ENCODE measurements around the gene GATAD2A. TPM values are rescaled to one million over a fixed set of nuclear protein-coding genes. Genes with fewer than 3 reads are reported as not detected.

The GATAD2A gene
- total and polyA plus RNA-seq, 4 donors: 14.2 to 44.1 (median 35.0) TPM

- Histone ChIP-seq H3K9me3 (ENCODE audit: control insufficient read depth, insufficient read depth, low read length) (no peaks in the 10 kb centered on the region), H3K4me1 (ENCODE audit: control insufficient read depth, insufficient read depth, low read length) (peaks cover 26% of the 10 kb centered on the region), H3K27ac (ENCODE audit: low read depth, low read length) (no peak overlapping the region), H3K4me3 (ENCODE audit: low read depth, low read length) (no peak overlapping the region), H3K27me3 (ENCODE audit: control insufficient read depth, insufficient read depth, low read length) (peaks cover 31% of the 10 kb centered on the region), H3K36me3 (ENCODE audit: control insufficient read depth, insufficient read depth, low read length) (peaks cover 10% of the 10 kb centered on the region)
- no peak for DNase-seq (ENCODE audit: low read depth in 4 of 6, low spot score in 6 of 6)
- 84% methylated on average over 18 of the region's 19 CpGs for WGBS (ENCODE audit: insufficient coverage)
These were observed 138.2 kb downstream of the GATAD2A start for GRCh38 chr19:19543640-19544039.

- Histone ChIP-seq H3K4me1 (ENCODE audit: control insufficient read depth, insufficient read depth, low read length) (peaks cover 22% of the 10 kb centered on the region), H3K4me3 (ENCODE audit: low read depth, low read length) (no peak overlapping the region), H3K27ac (ENCODE audit: low read depth, low read length) (no peak overlapping the region), H3K27me3 (ENCODE audit: control insufficient read depth, insufficient read depth, low read length) (peaks cover 26% of the 10 kb centered on the region), H3K9me3 (ENCODE audit: control insufficient read depth, insufficient read depth, low read length) (no peaks in the 10 kb centered on the region), H3K36me3 (ENCODE audit: control insufficient read depth, insufficient read depth, low read length) (peaks cover 10% of the 10 kb centered on the region)
- no peak for DNase-seq (ENCODE audit: low read depth in 4 of 6, low spot score in 6 of 6)
- WGBS (ENCODE audit: insufficient coverage): 92% methylated on average over 75 of the region's 75 CpGs
These were observed 138.9 kb downstream of the GATAD2A start for GRCh38 chr19:19544257-19544953.

GRCh38 chr19:19544954-19545591 lies 139.6 kb downstream of the GATAD2A start:
- Histone ChIP-seq H3K27me3 (ENCODE audit: control insufficient read depth, insufficient read depth, low read length) (peaks cover 19% of the 10 kb centered on the region), H3K4me3 (ENCODE audit: low read depth, low read length) (no peak overlapping the region)
- WGBS (ENCODE audit: insufficient coverage): 91% methylated on average over 53 of the region's 53 CpGs

GRCh38 chr19:19545707-19546106 lies 140.2 kb downstream of the GATAD2A start:
- Histone ChIP-seq H3K4me1 (ENCODE audit: control insufficient read depth, insufficient read depth, low read length) (peaks cover 12% of the 10 kb centered on the region), H3K9me3 (ENCODE audit: control insufficient read depth, insufficient read depth, low read length) (no peaks in the 10 kb centered on the region), H3K27me3 (ENCODE audit: control insufficient read depth, insufficient read depth, low read length) (peaks cover 14% of the 10 kb centered on the region), H3K27ac (ENCODE audit: low read depth, low read length) (no peak overlapping the region), H3K4me3 (ENCODE audit: low read depth, low read length) (no peak overlapping the region), H3K36me3 (ENCODE audit: control insufficient read depth, insufficient read depth, low read length) (peaks cover 10% of the 10 kb centered on the region)
- no peak for DNase-seq (ENCODE audit: low read depth in 4 of 6, low spot score in 6 of 6)
- WGBS (ENCODE audit: insufficient coverage): 95% methylated on average over 23 of the region's 23 CpGs

More at GRCh38 chr19:19544954-19545591, 139.6 kb downstream of the GATAD2A start:
- H3K36me3 ChIP-seq (ENCODE audit: control insufficient read depth, insufficient read depth, low read length): peaks cover 10% of the 10 kb centered on the region
- no peak for DNase-seq (ENCODE audit: low read depth in 4 of 6, low spot score in 6 of 6)
- no peaks in the 10 kb centered on the region for H3K9me3 ChIP-seq (ENCODE audit: control insufficient read depth, insufficient read depth, low read length)
- no peak overlapping the region for H3K27ac ChIP-seq (ENCODE audit: low read depth, low read length)
- peaks cover 17% of the 10 kb centered on the region for H3K4me1 ChIP-seq (ENCODE audit: control insufficient read depth, insufficient read depth, low read length)

- 70% methylated on average over 19 of the region's 19 CpGs for WGBS (ENCODE audit: insufficient coverage)
- Histone ChIP-seq H3K9me3 (ENCODE audit: control insufficient read depth, insufficient read depth, low read length) (no peaks in the 10 kb centered on the region), H3K36me3 (ENCODE audit: control insufficient read depth, insufficient read depth, low read length) (peaks cover 10% of the 10 kb centered on the region), H3K27me3 (ENCODE audit: control insufficient read depth, insufficient read depth, low read length) (peaks cover 4% of the 10 kb centered on the region), H3K4me3 (ENCODE audit: low read depth, low read length) (no peak overlapping the region), H3K27ac (ENCODE audit: low read depth, low read length) (no peak overlapping the region), H3K4me1 (ENCODE audit: control insufficient read depth, insufficient read depth, low read length) (peaks cover 2% of the 10 kb centered on the region)
- DNase-seq (ENCODE audit: low read depth in 4 of 6, low spot score in 6 of 6): no peak
These were observed 141.3 kb downstream of the GATAD2A start for GRCh38 chr19:19546751-19547162.

- Histone ChIP-seq H3K27me3 (ENCODE audit: control insufficient read depth, insufficient read depth, low read length) (no peaks in the 10 kb centered on the region), H3K27ac (ENCODE audit: low read depth, low read length) (no peak overlapping the region), H3K4me1 (ENCODE audit: control insufficient read depth, insufficient read depth, low read length) (no peaks in the 10 kb centered on the region), H3K4me3 (ENCODE audit: low read depth, low read length) (no peak overlapping the region), H3K36me3 (ENCODE audit: control insufficient read depth, insufficient read depth, low read length) (peaks cover 10% of the 10 kb centered on the region), H3K9me3 (ENCODE audit: control insufficient read depth, insufficient read depth, low read length) (no peaks in the 10 kb centered on the region)
- WGBS (ENCODE audit: insufficient coverage): 53% methylated on average over 14 of the region's 15 CpGs
- DNase-seq (ENCODE audit: low read depth in 4 of 6, low spot score in 6 of 6): no peak
These were observed 142.3 kb downstream of the GATAD2A start for GRCh38 chr19:19547674-19548336.

GRCh38 chr19:19548915-19549759 lies 143.7 kb downstream of the GATAD2A start:
- DNase-seq (ENCODE audit: low read depth in 4 of 6, low spot score in 6 of 6): no peak
- Histone ChIP-seq H3K27ac (ENCODE audit: low read depth, low read length) (no peak overlapping the region), H3K27me3 (ENCODE audit: control insufficient read depth, insufficient read depth, low read length) (no peaks in the 10 kb centered on the region), H3K9me3 (ENCODE audit: control insufficient read depth, insufficient read depth, low read length) (no peaks in the 10 kb centered on the region), H3K36me3 (ENCODE audit: control insufficient read depth, insufficient read depth, low read length) (peaks cover 10% of the 10 kb centered on the region), H3K4me1 (ENCODE audit: control insufficient read depth, insufficient read depth, low read length) (no peaks in the 10 kb centered on the region), H3K4me3 (ENCODE audit: low read depth, low read length) (no peak overlapping the region)
- 78% methylated on average over 11 of the region's 13 CpGs for WGBS (ENCODE audit: insufficient coverage)

- Histone ChIP-seq H3K36me3 (ENCODE audit: control insufficient read depth, insufficient read depth, low read length) (peaks cover 9% of the 10 kb centered on the region), H3K4me3 (ENCODE audit: low read depth, low read length) (no peak overlapping the region), H3K4me1 (ENCODE audit: control insufficient read depth, insufficient read depth, low read length) (no peaks in the 10 kb centered on the region), H3K9me3 (ENCODE audit: control insufficient read depth, insufficient read depth, low read length) (no peaks in the 10 kb centered on the region), H3K27ac (ENCODE audit: low read depth, low read length) (no peak overlapping the region), H3K27me3 (ENCODE audit: control insufficient read depth, insufficient read depth, low read length) (no peaks in the 10 kb centered on the region)
- no peak for DNase-seq (ENCODE audit: low read depth in 4 of 6, low spot score in 6 of 6)
- 78% methylated on average over 23 of the region's 23 CpGs for WGBS (ENCODE audit: insufficient coverage)
These were observed 144.5 kb downstream of the GATAD2A start for GRCh38 chr19:19549804-19550464.

- Histone ChIP-seq H3K9me3 (ENCODE audit: control insufficient read depth, insufficient read depth, low read length) (no peaks in the 10 kb centered on the region), H3K27me3 (ENCODE audit: control insufficient read depth, insufficient read depth, low read length) (no peaks in the 10 kb centered on the region)
- WGBS (ENCODE audit: insufficient coverage): 60% methylated on average over 7 of the region's 8 CpGs
These were observed 145.0 kb downstream of the GATAD2A start for GRCh38 chr19:19550485-19550929.

More at GRCh38 chr19:19550485-19550929, 145.0 kb downstream of the GATAD2A start:
- Histone ChIP-seq H3K36me3 (ENCODE audit: control insufficient read depth, insufficient read depth, low read length) (peaks cover 4% of the 10 kb centered on the region), H3K4me1 (ENCODE audit: control insufficient read depth, insufficient read depth, low read length) (no peaks in the 10 kb centered on the region), H3K4me3 (ENCODE audit: low read depth, low read length) (no peak overlapping the region), H3K27ac (ENCODE audit: low read depth, low read length) (no peak overlapping the region)
- DNase-seq (ENCODE audit: low read depth in 4 of 6, low spot score in 6 of 6): no peak

All from spinal cord (tissue), 10 donors.